Medulla oblongata (tissue), 1 donor: ENCODE results near the gene FKBP4.

Experiments used
- DNase-seq: peaks from one replicate; pipeline ENCODE4 v3.0.0-alpha.2; 2015; ENCODE audit errors: extremely low spot score

The FKBP4 gene

GRCh38 chr12:2813214-2814185 is 18.7 kb downstream of the FKBP4 start:
- DNase-seq, result peak; percentile 68

- no peak for DNase-seq
These were observed 25.0 kb downstream of the FKBP4 start for GRCh38 chr12:2819810-2820209.

- DNase-seq, result no peak
These were observed 25.7 kb downstream of the FKBP4 start for GRCh38 chr12:2820432-2820831.

- no peak for DNase-seq
These were observed 28.7 kb downstream of the FKBP4 start for GRCh38 chr12:2823483-2823882.

GRCh38 chr12:2824541-2824940 is 29.8 kb downstream of the FKBP4 start:
- no peak for DNase-seq

GRCh38 chr12:2825132-2825531 is 30.4 kb downstream of the FKBP4 start:
- peak; percentile 64 for DNase-seq

- no peak for DNase-seq
These were observed 31.3 kb downstream of the FKBP4 start for GRCh38 chr12:2826036-2826435.

GRCh38 chr12:2826721-2827515 is 32.1 kb downstream of the FKBP4 start:
- no peak for DNase-seq

GRCh38 chr12:2829275-2829674 is 34.5 kb downstream of the FKBP4 start:
- no peak for DNase-seq

GRCh38 chr12:2832550-2833127 is 37.9 kb downstream of the FKBP4 start:
- DNase-seq, result no peak

- DNase-seq, result no peak
These were observed 38.6 kb downstream of the FKBP4 start for GRCh38 chr12:2833327-2833726.

- no peak for DNase-seq
These were observed 39.0 kb downstream of the FKBP4 start for GRCh38 chr12:2833810-2834209.

- peak; percentile 73 for DNase-seq
These were observed 40.1 kb downstream of the FKBP4 start, which contains the start of gene NRIP2 for GRCh38 chr12:2834581-2835491. NRIP2 (minus strand) TSS chr12:2835035; CDS start chr12:2834983, 52 bp downstream.

GRCh38 chr12:2835691-2836403 is 41.1 kb downstream of the FKBP4 start:
- DNase-seq, result no peak

- no peak for DNase-seq
These were observed 41.8 kb downstream of the FKBP4 start for GRCh38 chr12:2836574-2836973.

GRCh38 chr12:2841056-2841650 is 46.4 kb downstream of the FKBP4 start:
- DNase-seq, result no peak

- DNase-seq, result no peak
These were observed 48.2 kb downstream of the FKBP4 start for GRCh38 chr12:2842948-2843347.

GRCh38 chr12:2844786-2845185 is 50.0 kb downstream of the FKBP4 start:
- DNase-seq, result no peak

GRCh38 chr12:2845280-2845679 is 50.5 kb downstream of the FKBP4 start:
- DNase-seq, result no peak

- no peak for DNase-seq
These were observed 57.2 kb downstream of the FKBP4 start for GRCh38 chr12:2851931-2852330.
